H1 (cell line): ENCODE measurements around the gene SLC8A1. TPM values are rescaled to one million over a fixed set of nuclear protein-coding genes. Genes with fewer than 3 reads are reported as not detected.

ENCODE experiments used
- CTCF ChIA-PET: fragments of 300-600 bp; sonication (Branson Sonifier 250); formaldehyde crosslinking; loops from one replicate; lab custom pipeline; 2021; ENCODE audit not compliant: partially characterized antibody; lab: Charles Lee
- POLR2A ChIA-PET: fragments of 300-600 bp; sonication (Branson Sonifier 250); formaldehyde crosslinking; loops from one replicate; lab custom pipeline; 2021; ENCODE audit warnings: inconsistent platforms; ENCODE audit not compliant: partially characterized antibody; lab: Charles Lee
- DNase-seq, 2 experiments: peaks; one replicate each; pipeline versions ENCODE4 v3.0.0 to v3.0.0-alpha.2; 2010 to 2022; ENCODE audit warnings: low spot score in 2 of 2, low read depth in 1 of 2, mixed read lengths in 1 of 2
- FAIRE-seq: peaks from 2 replicates; lab custom pipeline; 2011; peaks lifted over from hg19 to GRCh38; lab: Jason Lieb, UNC
- H2AFZ ChIP-seq: 2 replicates; pipeline ENCODE4 v1.8.1; 2012; ENCODE audit warnings: low read length, inconsistent platforms
- H2AK5ac ChIP-seq: 2 replicates; pipeline ENCODE4 v1.6.1; 2013; ENCODE audit warnings: low read depth, low read length
- H2BK120ac ChIP-seq: replicated peaks from 2 replicates; pipeline ENCODE3; 2013; ENCODE audit warnings: low read depth, low read length, inconsistent platforms
- H2BK12ac ChIP-seq: 2 replicates; pipeline ENCODE4 v1.6.1; 2013; ENCODE audit warnings: low read depth, low read length
- H2BK15ac ChIP-seq: 2 replicates; pipeline ENCODE4 v1.6.1; 2013; ENCODE audit warnings: low read length
- H2BK20ac ChIP-seq: 2 replicates; pipeline ENCODE4 v1.6.1; 2013; ENCODE audit warnings: low read length
- H2BK5ac ChIP-seq: 2 replicates; pipeline ENCODE4 v1.6.1; 2013; ENCODE audit warnings: low read depth, low read length
- H3K14ac ChIP-seq: 2 replicates; pipeline ENCODE4 v1.6.1; 2013; ENCODE audit warnings: inconsistent platforms; ENCODE audit not compliant: insufficient read length
- H3K18ac ChIP-seq: 2 replicates; pipeline ENCODE4 v1.6.1; 2013; ENCODE audit warnings: low read length; ENCODE audit errors: extremely low read depth
- H3K23ac ChIP-seq: 2 replicates; pipeline ENCODE4 v1.6.1; 2013; ENCODE audit warnings: inconsistent platforms; ENCODE audit not compliant: insufficient read length
- H3K23me2 ChIP-seq: 2 replicates; pipeline ENCODE4 v1.6.1; 2013; ENCODE audit warnings: low read depth, low read length
- H3K27ac ChIP-seq: 2 replicates; pipeline ENCODE4 v1.6.1; 2011; ENCODE audit warnings: low read depth, low read length, inconsistent platforms
- H3K27me3 ChIP-seq, 4 experiments: replicated peaks in 1 of 4; 1 replicate in 1 of 4; 2 replicates in 3 of 4; pipeline versions ENCODE4 v1.6.1 to v1.8.1; 2011 to 2013; ENCODE audit warnings: low read length in 3 of 4, mild to moderate bottlenecking in 3 of 4, inconsistent platforms in 2 of 4, mixed read lengths in 2 of 4, moderate library complexity in 1 of 4; ENCODE audit not compliant: control insufficient read depth in 3 of 4, insufficient read depth in 3 of 4; ENCODE audit errors: extremely low read depth in 1 of 4
- H3K36me3 ChIP-seq, 4 experiments: 2 replicates each; pipeline versions ENCODE4 v1.6.1 to v1.8.1; 2011 to 2013; ENCODE audit warnings: mild to moderate bottlenecking in 4 of 4, low read length in 3 of 4, moderate library complexity in 2 of 4, control low read depth in 1 of 4, inconsistent platforms in 1 of 4; ENCODE audit not compliant: insufficient read depth in 4 of 4, control insufficient read depth in 2 of 4
- H3K4ac ChIP-seq: replicated peaks from 2 replicates; pipeline ENCODE3; 2013; ENCODE audit warnings: low read length, low read depth, mixed read lengths, inconsistent platforms; ENCODE audit not compliant: insufficient read length
- H3K4me1 ChIP-seq, 4 experiments: replicated peaks in 1 of 4; 1 replicate in 1 of 4; 2 replicates in 3 of 4; pipeline versions ENCODE4 v1.6.1 to v1.8.1; 2011 to 2013; ENCODE audit warnings: low read length in 3 of 4, inconsistent platforms in 2 of 4, mixed read lengths in 1 of 4; ENCODE audit not compliant: insufficient read depth in 4 of 4, control insufficient read depth in 3 of 4
- H3K4me2 ChIP-seq, 2 experiments: 2 replicates each; pipeline versions ENCODE4 v1.6.1 to v1.8.1; 2011 to 2013; ENCODE audit warnings: low read depth in 2 of 2, low read length in 2 of 2, control low read depth in 1 of 2, inconsistent platforms in 1 of 2, mild to moderate bottlenecking in 1 of 2; ENCODE audit not compliant: insufficient read depth in 1 of 2
- H3K4me3 ChIP-seq, 4 experiments: fragments of 200-600, 300-600 bp in 1 of 4; sonication (generic), shearing (Covaris generic), sonication (Bioruptor Twin) in 1 of 4; 2 replicates each; pipeline versions ENCODE4 v1.5.1 to v1.8.1; 2011 to 2016; ENCODE audit warnings: low read length in 4 of 4, low read depth in 3 of 4, control low read depth in 2 of 4, inconsistent platforms in 2 of 4, mild to moderate bottlenecking in 2 of 4, mixed read lengths in 1 of 4, moderate library complexity in 1 of 4; ENCODE audit not compliant: insufficient read depth in 2 of 4; ENCODE audit errors: extremely low read depth in 1 of 4
- H3K56ac ChIP-seq: replicated peaks from 2 replicates; pipeline ENCODE3; 2013; ENCODE audit warnings: low read depth, mild to moderate bottlenecking, mixed read lengths, low read length, inconsistent platforms; ENCODE audit not compliant: insufficient read length
- H3K79me1 ChIP-seq: 2 replicates; pipeline ENCODE4 v1.6.1; 2013; ENCODE audit warnings: low read depth, low read length, control low read depth
- H3K79me2 ChIP-seq, 2 experiments: 2 replicates each; pipeline versions ENCODE4 v1.6.1 to v1.8.1; 2012 to 2013; ENCODE audit warnings: low read length in 2 of 2, mild to moderate bottlenecking in 2 of 2, inconsistent platforms in 1 of 2; ENCODE audit not compliant: insufficient read depth in 2 of 2, control insufficient read depth in 1 of 2
- H3K9ac ChIP-seq, 4 experiments: replicated peaks in 1 of 4; 1 replicate in 1 of 4; 2 replicates in 3 of 4; pipeline versions ENCODE4 v1.6.1 to v1.8.1; 2011 to 2013; ENCODE audit warnings: low read depth in 3 of 4, low read length in 3 of 4, control low read depth in 2 of 4, mild to moderate bottlenecking in 2 of 4, moderate library complexity in 2 of 4, inconsistent platforms in 1 of 4; ENCODE audit errors: extremely low read depth in 1 of 4
- H3K9me3 ChIP-seq, 2 experiments: 2 replicates each; pipeline versions ENCODE4 v1.6.1 to v1.8.1; 2012 to 2013; ENCODE audit warnings: mild to moderate bottlenecking in 2 of 2, moderate library complexity in 2 of 2, control low read depth in 1 of 2, inconsistent platforms in 1 of 2, low read depth in 1 of 2, low read length in 1 of 2, mixed read lengths in 1 of 2; ENCODE audit not compliant: insufficient read depth in 2 of 2
- H4K20me1 ChIP-seq, 2 experiments: replicated peaks in 1 of 2; 2 replicates each; pipeline versions ENCODE3 to v1.8.1; 2011 to 2013; ENCODE audit warnings: inconsistent platforms in 2 of 2, low read length in 2 of 2, mild to moderate bottlenecking in 1 of 2; ENCODE audit not compliant: insufficient read depth in 2 of 2, control insufficient read depth in 1 of 2
- H4K5ac ChIP-seq: 2 replicates; pipeline ENCODE4 v1.6.1; 2013; ENCODE audit warnings: low read length, low read depth, mixed read lengths, inconsistent platforms; ENCODE audit not compliant: insufficient read length
- H4K8ac ChIP-seq: 2 replicates; pipeline ENCODE4 v1.8.0; 2013; ENCODE audit warnings: mild to moderate bottlenecking, moderate library complexity, low read length, inconsistent platforms; ENCODE audit not compliant: insufficient read depth; ENCODE audit errors: extremely low read depth
- H4K91ac ChIP-seq: replicated peaks from 2 replicates; pipeline ENCODE3; 2013; ENCODE audit warnings: low read length, mixed read lengths, inconsistent platforms; ENCODE audit not compliant: insufficient read length
- CREB1 ChIP-seq: IDR thresholded peaks from 2 replicates; pipeline ENCODE4 v1.6.1; 2012; ENCODE audit warnings: inconsistent platforms
- EGR1 ChIP-seq: IDR thresholded peaks from 2 replicates; pipeline ENCODE4 v1.6.1; 2011; ENCODE audit warnings: low read depth, low read length, borderline replicate concordance
- JUN ChIP-seq: IDR thresholded peaks from 2 replicates; pipeline ENCODE4 v1.6.1; 2011; ENCODE audit warnings: low read depth, mild to moderate bottlenecking, improper control_type of control experiment, low read length
- KDM1A ChIP-seq: fragments of 200-600, 300-600 bp; sonication (generic); IDR thresholded peaks from 2 replicates; pipeline ENCODE4 v1.7.1; 2016; ENCODE audit warnings: mild to moderate bottlenecking, low read length, borderline replicate concordance
- NRF1 ChIP-seq: IDR thresholded peaks from 2 replicates; pipeline ENCODE4 v1.6.1; 2011; ENCODE audit warnings: mild to moderate bottlenecking, low read depth, low read length, improper control_type of control experiment
- PHF8 ChIP-seq: fragments of 200-600 bp; sonication (generic); conservative IDR thresholded peaks from 2 replicates; pipeline ENCODE4 v1.7.1; 2012; ENCODE audit warnings: low read depth, mild to moderate bottlenecking, inconsistent platforms, low read length, moderate library complexity
- SP2 ChIP-seq: IDR thresholded peaks from 2 replicates; pipeline ENCODE4 v1.6.1; 2012; ENCODE audit warnings: mild to moderate bottlenecking, low read length, inconsistent platforms
- USF2 ChIP-seq: IDR thresholded peaks from 2 replicates; pipeline ENCODE4 v1.6.1; 2011; ENCODE audit warnings: low read length, improper control_type of control experiment
- YY1 ChIP-seq: IDR thresholded peaks from 2 replicates; pipeline ENCODE4 v1.6.1; 2011; ENCODE audit warnings: low read depth, mild to moderate bottlenecking, low read length
- WGBS, 2 experiments: shearing (Covaris generic) in 1 of 2; methylation state at CpG; one replicate each; pipeline versions ENCODE4 v1.1.6 to v1.1.7; 2013 to 2015; ENCODE audit warnings: low lambda C conversion rate in 2 of 2, mixed read lengths in 2 of 2, inconsistent platforms in 1 of 2, low coverage in 1 of 2, missing lambda C conversion rate in 1 of 2; ENCODE audit not compliant: insufficient replicate concordance in 2 of 2, insufficient coverage in 1 of 2, insufficient read length in 1 of 2; ENCODE audit errors: extremely low coverage in 1 of 2, missing lambda C conversion rate in 1 of 2; 5-methylcytosine and 5-hydroxymethylcytosine counted together
- polyA plus RNA-seq, 7 experiments: library from polyadenylated mRNA; depleted of rRNA in 3 of 7; stranded (reverse) in 5 of 7; unstranded in 2 of 7; fragments of >200 nt in 5 of 7; fragments of 200-250 nt in 2 of 7; gene quantifications; 1 replicate in 5 of 7; 2 replicates in 1 of 7; 4 replicates in 1 of 7; pipeline versions ENCODE4 v1.2.1 to v1.2.3, GENCODE V29; 2011 to 2013; ENCODE audit warnings: missing spikeins in 2 of 7, mixed read lengths in 2 of 7
- total RNA-seq: library from RNA; stranded (reverse); fragmentation: NEBNext Ultra II Directional; extraction: Animal tissue kit (Norgen Biotek cat#: 25700); gene quantifications from 2 replicates; pipeline ENCODE4 v1.2.1, GENCODE V29; 2021

SLC8A1 gene
- total and polyA plus RNA-seq, 2 of the 8 experiments (the other 6 are each of a cell fraction or from before 2014, with no cell fraction given), result 0.68 to 3.6 TPM

- ChIA-PET POLR2A (no interaction called here), CTCF (no interaction called here)
- no peaks in the 10 kb centered on the region for H3K27me3 ChIP-seq
- DNase-seq (no peak), FAIRE-seq (no peak)
- H3K23me2 ChIP-seq, result no peaks in the 10 kb centered on the region
- H3K4me3 ChIP-seq, result no peak overlapping the region
- no peak overlapping the region for H2BK5ac ChIP-seq
- H2AK5ac ChIP-seq, result no peak overlapping the region
- H3K4ac ChIP-seq, result no peak overlapping the region
- no peaks in the 10 kb centered on the region for H3K9me3 ChIP-seq
- no peak overlapping the region for H3K9ac ChIP-seq
- no peak overlapping the region for H3K23ac ChIP-seq
- no peak overlapping the region for H4K91ac ChIP-seq
- H2BK20ac ChIP-seq, result no peak overlapping the region
- no peak overlapping the region for H3K27ac ChIP-seq
- no peaks in the 10 kb centered on the region for H4K20me1 ChIP-seq
- H3K14ac ChIP-seq, result no peak overlapping the region
- H3K56ac ChIP-seq, result no peak overlapping the region
- H3K79me1 ChIP-seq, result no peaks in the 10 kb centered on the region
- H3K79me2 ChIP-seq, result no peaks in the 10 kb centered on the region
- H2BK12ac ChIP-seq, result no peak overlapping the region
- no peak overlapping the region for H2AFZ ChIP-seq
- H2BK15ac ChIP-seq, result no peak overlapping the region
- H3K36me3 ChIP-seq, result no peaks in the 10 kb centered on the region
- H4K8ac ChIP-seq, result no peak overlapping the region
- no peak overlapping the region for H3K18ac ChIP-seq
- TF ChIP-seq CREB1 (no peak), JUN (no peak), EGR1 (no peak), YY1 (no peak), SP2 (no peak), KDM1A (no peak), USF2 (no peak), NRF1 (no peak), PHF8 (no peak)
- no peak overlapping the region for H3K4me2 ChIP-seq
- peaks cover 0 to 2% (median 0%) of the 10 kb centered on the region in 4 experiments; a peak in 1 of 7 replicates for H3K4me1 ChIP-seq
- 97% methylated on average over 2 of the region's 2 CpGs; no CpG with 5 or more reads in 1 of the 2 experiments for WGBS, 2 experiments
- no peak overlapping the region for H4K5ac ChIP-seq
- H2BK120ac ChIP-seq, result no peak overlapping the region
Measured at GRCh38 chr2:40169430-40169829, 282.5 kb downstream of the SLC8A1 start.
